ENCODE results near the gene FAM114A2. TPM values are rescaled to one million over a fixed set of nuclear protein-coding genes. Genes with fewer than 3 reads are reported as not detected.
A peak's percentile ranks its signal among the peaks of the same experiment; 100 is the strongest.

FAM114A2 gene
- polyA plus RNA-seq, 2 donors, result 6.2 to 8.2 TPM

- Histone ChIP-seq H3K27me3 (ENCODE audit: control insufficient read depth in 1 of 2, insufficient read depth in 2 of 2, low read length in 2 of 2) (no peaks in the 10 kb centered on the region), H3K9me3 (ENCODE audit: control insufficient read depth in 2 of 2, insufficient read depth in 1 of 2, low read depth in 1 of 2, low read length in 1 of 2) (no peaks in the 10 kb centered on the region), H3K4me1 (ENCODE audit: control insufficient read depth in 2 of 2, insufficient read depth in 2 of 2, low read length in 1 of 2) (no peaks in the 10 kb centered on the region), H3K36me3 (ENCODE audit: control insufficient read depth in 2 of 2, insufficient read depth in 2 of 2, low read length in 1 of 2) (no peaks in the 10 kb centered on the region), H3K27ac (ENCODE audit: low read depth in 2 of 2, low read length in 1 of 2) (no peak overlapping the region), H3K4me3 (ENCODE audit: low read depth in 1 of 2, low read length in 2 of 2) (no peak overlapping the region)
- 97 to 98% methylated on average over 3 of the region's 3 CpGs for WGBS, 2 donors
Measured at GRCh38 chr5:153999995-154000394, 38.7 kb downstream of the FAM114A2 start.

- H3K27me3 ChIP-seq (ENCODE audit: control insufficient read depth in 1 of 2, insufficient read depth in 2 of 2, low read length in 2 of 2), result no peaks in the 10 kb centered on the region
- no peaks in the 10 kb centered on the region for H3K9me3 ChIP-seq (ENCODE audit: control insufficient read depth in 2 of 2, insufficient read depth in 1 of 2, low read depth in 1 of 2, low read length in 1 of 2)
- WGBS, 2 donors, result 100% methylated on average over 1 of the region's 1 CpG
- no peak overlapping the region for H3K27ac ChIP-seq (ENCODE audit: low read depth in 2 of 2, low read length in 1 of 2)
- no peak overlapping the region for H3K4me3 ChIP-seq (ENCODE audit: low read depth in 1 of 2, low read length in 2 of 2)
- H3K4me1 ChIP-seq (ENCODE audit: control insufficient read depth in 2 of 2, insufficient read depth in 2 of 2, low read length in 1 of 2), result no peaks in the 10 kb centered on the region
- no peaks in the 10 kb centered on the region for H3K36me3 ChIP-seq (ENCODE audit: control insufficient read depth in 2 of 2, insufficient read depth in 2 of 2, low read length in 1 of 2)
Measured at GRCh38 chr5:153998768-153999167, 39.9 kb downstream of the FAM114A2 start.

- H3K36me3 ChIP-seq (ENCODE audit: control insufficient read depth in 2 of 2, insufficient read depth in 2 of 2, low read length in 1 of 2), result no peaks in the 10 kb centered on the region
- no peaks in the 10 kb centered on the region for H3K4me1 ChIP-seq (ENCODE audit: control insufficient read depth in 2 of 2, insufficient read depth in 2 of 2, low read length in 1 of 2)
- no peaks in the 10 kb centered on the region for H3K9me3 ChIP-seq (ENCODE audit: control insufficient read depth in 2 of 2, insufficient read depth in 1 of 2, low read depth in 1 of 2, low read length in 1 of 2)
Measured at GRCh38 chr5:153998010-153998409, 40.7 kb downstream of the FAM114A2 start.

GRCh38 chr5:153991168-153991567 lies 47.5 kb downstream of the FAM114A2 start:
- H3K36me3 ChIP-seq (ENCODE audit: control insufficient read depth in 2 of 2, insufficient read depth in 2 of 2, low read length in 1 of 2), result no peaks in the 10 kb centered on the region
- H3K27ac ChIP-seq (ENCODE audit: low read depth in 2 of 2, low read length in 1 of 2), result no peak overlapping the region
- H3K4me1 ChIP-seq (ENCODE audit: control insufficient read depth in 2 of 2, insufficient read depth in 2 of 2, low read length in 1 of 2), result no peaks in the 10 kb centered on the region
- no peaks in the 10 kb centered on the region for H3K9me3 ChIP-seq (ENCODE audit: control insufficient read depth in 2 of 2, insufficient read depth in 1 of 2, low read depth in 1 of 2, low read length in 1 of 2)
- H3K27me3 ChIP-seq (ENCODE audit: control insufficient read depth in 1 of 2, insufficient read depth in 2 of 2, low read length in 2 of 2), result no peaks in the 10 kb centered on the region
- no peak overlapping the region for H3K4me3 ChIP-seq (ENCODE audit: low read depth in 1 of 2, low read length in 2 of 2)

More at GRCh38 chr5:153998010-153998409, 40.7 kb downstream of the FAM114A2 start:
- Histone ChIP-seq H3K27ac (ENCODE audit: low read depth in 2 of 2, low read length in 1 of 2) (no peak overlapping the region), H3K4me3 (ENCODE audit: low read depth in 1 of 2, low read length in 2 of 2) (no peak overlapping the region), H3K27me3 (ENCODE audit: control insufficient read depth in 1 of 2, insufficient read depth in 2 of 2, low read length in 2 of 2) (no peaks in the 10 kb centered on the region)
- 55 to 71% methylated on average over 1 of the region's 1 CpG for WGBS, 2 donors

GRCh38 chr5:153988510-153988909 lies 50.2 kb downstream of the FAM114A2 start:
- Histone ChIP-seq H3K4me1 (ENCODE audit: control insufficient read depth in 2 of 2, insufficient read depth in 2 of 2, low read length in 1 of 2) (no peaks in the 10 kb centered on the region), H3K4me3 (ENCODE audit: low read depth in 1 of 2, low read length in 2 of 2) (no peak overlapping the region), H3K27ac (ENCODE audit: low read depth in 2 of 2, low read length in 1 of 2) (no peak overlapping the region), H3K36me3 (ENCODE audit: control insufficient read depth in 2 of 2, insufficient read depth in 2 of 2, low read length in 1 of 2) (no peaks in the 10 kb centered on the region), H3K27me3 (ENCODE audit: control insufficient read depth in 1 of 2, insufficient read depth in 2 of 2, low read length in 2 of 2) (no peaks in the 10 kb centered on the region), H3K9me3 (ENCODE audit: control insufficient read depth in 2 of 2, insufficient read depth in 1 of 2, low read depth in 1 of 2, low read length in 1 of 2) (no peaks in the 10 kb centered on the region)
- 92 to 94% methylated on average over 5 of the region's 5 CpGs for WGBS, 2 donors

GRCh38 chr5:153987301-153987700 lies 51.4 kb downstream of the FAM114A2 start:
- H3K4me3 ChIP-seq (ENCODE audit: low read depth in 1 of 2, low read length in 2 of 2), result no peak overlapping the region
- H3K9me3 ChIP-seq (ENCODE audit: control insufficient read depth in 2 of 2, insufficient read depth in 1 of 2, low read depth in 1 of 2, low read length in 1 of 2), result no peaks in the 10 kb centered on the region
- H3K27ac ChIP-seq (ENCODE audit: low read depth in 2 of 2, low read length in 1 of 2), result peak overlapping the region; percentile 65 to 66
- H3K27me3 ChIP-seq (ENCODE audit: control insufficient read depth in 1 of 2, insufficient read depth in 2 of 2, low read length in 2 of 2), result no peaks in the 10 kb centered on the region
- WGBS, 2 donors, result 74 to 79% methylated on average over 2 of the region's 2 CpGs
- no peaks in the 10 kb centered on the region for H3K36me3 ChIP-seq (ENCODE audit: control insufficient read depth in 2 of 2, insufficient read depth in 2 of 2, low read length in 1 of 2)
- H3K4me1 ChIP-seq (ENCODE audit: control insufficient read depth in 2 of 2, insufficient read depth in 2 of 2, low read length in 1 of 2), result no peaks in the 10 kb centered on the region

GRCh38 chr5:153985498-153985897 lies 53.2 kb downstream of the FAM114A2 start:
- 58 to 65% methylated on average over 3 of the region's 3 CpGs for WGBS, 2 donors
- Histone ChIP-seq H3K4me3 (ENCODE audit: low read depth in 1 of 2, low read length in 2 of 2) (no peak overlapping the region), H3K4me1 (ENCODE audit: control insufficient read depth in 2 of 2, insufficient read depth in 2 of 2, low read length in 1 of 2) (no peaks in the 10 kb centered on the region), H3K27me3 (ENCODE audit: control insufficient read depth in 1 of 2, insufficient read depth in 2 of 2, low read length in 2 of 2) (no peaks in the 10 kb centered on the region), H3K9me3 (ENCODE audit: control insufficient read depth in 2 of 2, insufficient read depth in 1 of 2, low read depth in 1 of 2, low read length in 1 of 2) (no peaks in the 10 kb centered on the region), H3K36me3 (ENCODE audit: control insufficient read depth in 2 of 2, insufficient read depth in 2 of 2, low read length in 1 of 2) (no peaks in the 10 kb centered on the region), H3K27ac (ENCODE audit: low read depth in 2 of 2, low read length in 1 of 2) (no peak overlapping the region)

- H3K27me3 ChIP-seq (ENCODE audit: control insufficient read depth in 1 of 2, insufficient read depth in 2 of 2, low read length in 2 of 2), result no peaks in the 10 kb centered on the region
- no peak overlapping the region for H3K27ac ChIP-seq (ENCODE audit: low read depth in 2 of 2, low read length in 1 of 2)
- no peaks in the 10 kb centered on the region for H3K4me1 ChIP-seq (ENCODE audit: control insufficient read depth in 2 of 2, insufficient read depth in 2 of 2, low read length in 1 of 2)
- 88 to 93% methylated on average over 1 of the region's 1 CpG for WGBS, 2 donors
- H3K9me3 ChIP-seq (ENCODE audit: control insufficient read depth in 2 of 2, insufficient read depth in 1 of 2, low read depth in 1 of 2, low read length in 1 of 2), result no peaks in the 10 kb centered on the region
- H3K36me3 ChIP-seq (ENCODE audit: control insufficient read depth in 2 of 2, insufficient read depth in 2 of 2, low read length in 1 of 2), result no peaks in the 10 kb centered on the region
- no peak overlapping the region for H3K4me3 ChIP-seq (ENCODE audit: low read depth in 1 of 2, low read length in 2 of 2)
Measured at GRCh38 chr5:153983885-153984284, 54.8 kb downstream of the FAM114A2 start.

GRCh38 chr5:153981905-153982605 lies 56.7 kb downstream of the FAM114A2 start:
- WGBS, 2 donors, result 76 to 86% methylated on average over 4 of the region's 4 CpGs
- no peaks in the 10 kb centered on the region for H3K9me3 ChIP-seq (ENCODE audit: control insufficient read depth in 2 of 2, insufficient read depth in 1 of 2, low read depth in 1 of 2, low read length in 1 of 2)
- H3K4me1 ChIP-seq (ENCODE audit: control insufficient read depth in 2 of 2, insufficient read depth in 2 of 2, low read length in 1 of 2), result no peaks in the 10 kb centered on the region
- no peak overlapping the region for H3K4me3 ChIP-seq (ENCODE audit: low read depth in 1 of 2, low read length in 2 of 2)
- peak overlapping the region in 1 of 2 donors; percentile 56 for H3K27ac ChIP-seq (ENCODE audit: low read depth in 2 of 2, low read length in 1 of 2)
- no peaks in the 10 kb centered on the region for H3K36me3 ChIP-seq (ENCODE audit: control insufficient read depth in 2 of 2, insufficient read depth in 2 of 2, low read length in 1 of 2)
- no peaks in the 10 kb centered on the region for H3K27me3 ChIP-seq (ENCODE audit: control insufficient read depth in 1 of 2, insufficient read depth in 2 of 2, low read length in 2 of 2)

- WGBS, 2 donors, result 42 to 53% methylated on average over 4 of the region's 4 CpGs
- H3K27me3 ChIP-seq (ENCODE audit: control insufficient read depth in 1 of 2, insufficient read depth in 2 of 2, low read length in 2 of 2), result no peaks in the 10 kb centered on the region
- H3K27ac ChIP-seq (ENCODE audit: low read depth in 2 of 2, low read length in 1 of 2), result no peak overlapping the region
- H3K4me3 ChIP-seq (ENCODE audit: low read depth in 1 of 2, low read length in 2 of 2), result no peak overlapping the region
- H3K4me1 ChIP-seq (ENCODE audit: control insufficient read depth in 2 of 2, insufficient read depth in 2 of 2, low read length in 1 of 2), result no peaks in the 10 kb centered on the region
- no peaks in the 10 kb centered on the region for H3K9me3 ChIP-seq (ENCODE audit: control insufficient read depth in 2 of 2, insufficient read depth in 1 of 2, low read depth in 1 of 2, low read length in 1 of 2)
- H3K36me3 ChIP-seq (ENCODE audit: control insufficient read depth in 2 of 2, insufficient read depth in 2 of 2, low read length in 1 of 2), result no peaks in the 10 kb centered on the region
Measured at GRCh38 chr5:153979028-153979783, 59.5 kb downstream of the FAM114A2 start.
